GM19452 (cell line): ENCODE measurements around the gene ZNF496.
"Not testable (repeated sequence)": the region's sequence is repeated elsewhere in the genome, so short reads cannot be mapped to it uniquely, and the experiment has no call there.

ENCODE experiments used
- ATAC-seq: cut with Tn5 transposase; IDR thresholded peaks from one replicate; pipeline ENCODE4 v1.9.1; 2021; ENCODE audit not compliant: unreplicated experiment

The ZNF496 gene

DNA sequence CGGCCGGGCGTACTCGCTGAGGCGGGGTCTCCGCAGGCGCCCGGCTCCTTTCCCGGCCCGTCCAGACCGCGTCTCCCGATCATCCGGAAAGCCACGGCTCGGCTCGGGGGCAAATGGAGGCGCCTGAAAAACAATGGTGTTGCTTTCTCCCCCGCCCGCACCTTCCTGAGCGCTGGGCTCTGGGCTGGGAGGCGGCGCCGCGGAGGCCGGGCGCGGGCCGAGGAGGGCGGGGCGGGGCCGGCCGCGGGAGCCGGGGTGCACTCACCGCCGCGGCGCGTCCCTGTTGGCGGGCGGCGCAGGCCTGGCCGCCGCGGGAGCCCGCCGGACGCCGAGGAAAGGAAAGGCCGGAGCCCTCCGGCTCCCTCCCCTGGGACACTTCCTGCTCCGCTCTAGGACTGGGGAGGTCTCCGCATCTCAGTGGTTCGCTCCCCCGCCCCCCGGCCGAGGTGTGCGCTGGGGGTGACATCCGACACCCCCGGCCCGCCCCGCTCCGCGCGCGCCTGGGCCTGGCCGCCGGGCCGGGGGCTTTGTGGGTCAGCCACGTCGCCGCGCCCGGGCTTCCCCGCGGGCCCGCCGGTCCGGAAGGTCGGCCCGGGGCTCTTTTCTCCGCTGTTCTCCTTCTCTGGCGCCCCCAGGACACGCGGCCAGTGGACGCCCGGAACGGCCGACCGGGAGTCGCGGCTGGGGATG lies at the start of gene ZNF496:
Gene ZNF496, minus strand, starts transcription at position 343 of the 690 bp plus-strand sequence. CDS start 2,289 bp downstream, outside the sequence.
- peak; percentile 67 for ATAC-seq

- ATAC-seq: no peak
Measured at GRCh38 chr1:247378334-247379073, 46.8 kb upstream of the ZNF496 start.

DNA sequence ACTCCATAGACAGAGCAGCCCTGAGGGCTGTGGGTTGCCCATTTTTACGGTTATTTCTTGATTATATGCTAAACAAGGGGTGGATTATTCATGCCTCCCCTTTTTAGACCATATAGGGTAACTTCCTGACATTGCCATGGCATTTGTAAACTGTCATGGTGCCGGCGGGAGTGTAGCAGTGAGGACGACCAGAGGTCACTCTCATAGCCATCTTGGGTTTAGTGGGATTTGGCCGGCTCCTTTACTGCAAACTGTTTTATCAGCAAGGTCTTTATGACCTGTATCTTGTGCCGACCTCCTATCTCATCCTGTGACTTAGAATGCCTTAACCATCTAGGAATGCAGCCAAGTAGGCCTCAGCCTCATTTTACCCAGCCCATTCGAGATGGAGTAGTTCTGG lies 46.0 kb upstream of the ZNF496 start:
- not testable (repeated sequence) for ATAC-seq

- no peak for ATAC-seq
Measured at GRCh38 chr1:247376659-247377058, 45.0 kb upstream of the ZNF496 start.

DNA sequence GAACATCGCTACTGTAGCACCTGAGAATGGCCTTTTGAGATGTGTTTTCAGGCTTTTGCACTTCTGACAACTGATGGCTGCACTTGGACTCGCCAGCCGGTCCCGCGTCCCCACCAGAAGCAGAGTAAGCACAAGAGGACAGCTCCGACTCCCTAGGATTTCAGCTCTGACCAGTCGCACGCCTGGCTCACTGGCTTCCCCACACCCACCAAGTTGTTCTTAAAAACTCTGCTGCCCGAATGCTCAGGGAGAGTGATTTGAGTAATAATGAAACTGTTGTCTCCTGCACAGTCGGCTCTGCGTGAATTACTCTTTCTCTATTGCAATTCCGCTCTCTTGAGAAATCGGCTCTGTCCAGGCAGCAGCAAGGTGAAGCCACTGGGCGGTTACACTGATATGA lies 44.1 kb upstream of the ZNF496 start:
- ATAC-seq: no peak

- ATAC-seq: not testable (repeated sequence)
Measured at GRCh38 chr1:247374651-247375334, 43.1 kb upstream of the ZNF496 start.

- peak; percentile 67 for ATAC-seq
Measured at GRCh38 chr1:247373721-247374141, 42.1 kb upstream of the ZNF496 start.

- no peak for ATAC-seq
Measured at GRCh38 chr1:247371801-247372259, 40.2 kb upstream of the ZNF496 start.

DNA sequence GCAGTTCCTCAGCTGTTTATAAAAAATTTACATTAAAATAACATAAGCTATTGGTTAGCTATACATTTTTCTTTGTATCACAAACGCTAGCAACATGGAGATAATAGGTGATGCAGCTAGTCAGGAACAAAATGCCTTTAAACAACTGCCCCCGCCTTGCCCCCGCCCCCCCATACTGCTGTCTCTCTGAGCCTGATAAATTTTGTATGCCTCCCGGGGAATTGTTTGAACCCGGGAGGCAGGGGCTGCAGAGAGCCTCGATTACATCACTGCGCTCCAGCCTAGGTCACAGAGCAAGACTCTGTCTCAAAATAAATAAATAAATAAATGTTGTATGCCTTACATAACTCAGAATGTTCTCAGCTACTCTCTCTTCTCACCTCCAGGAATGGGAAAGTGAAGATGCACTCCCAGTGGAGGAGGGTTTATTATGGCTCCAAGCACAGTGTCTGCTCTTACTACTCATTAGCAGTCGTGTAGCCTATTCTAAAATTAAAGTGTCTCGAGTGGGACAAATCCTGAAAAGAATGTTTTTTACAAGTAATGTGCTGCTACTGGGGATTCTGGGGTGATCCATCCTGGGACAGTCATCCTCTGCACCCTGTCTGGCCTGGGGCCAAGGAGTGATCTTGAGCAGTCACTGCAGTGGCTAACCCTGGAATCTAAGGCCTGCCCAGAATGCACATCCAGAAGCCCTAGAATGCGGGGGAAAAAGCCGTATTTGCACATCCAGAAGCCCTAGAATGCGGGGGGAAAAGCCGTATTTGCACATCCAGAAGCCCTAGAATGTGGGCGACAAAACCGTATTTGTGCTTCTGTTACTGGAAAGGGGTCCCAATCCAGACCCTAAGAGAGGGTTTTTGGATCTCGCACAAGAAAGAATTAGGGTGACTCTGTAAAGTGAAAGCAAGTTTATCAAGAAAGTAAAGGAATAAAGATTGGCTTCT lies 39.4 kb upstream of the ZNF496 start:
- no peak for ATAC-seq

- ATAC-seq: no peak
Measured at GRCh38 chr1:247368490-247369145, 37.0 kb upstream of the ZNF496 start.

DNA sequence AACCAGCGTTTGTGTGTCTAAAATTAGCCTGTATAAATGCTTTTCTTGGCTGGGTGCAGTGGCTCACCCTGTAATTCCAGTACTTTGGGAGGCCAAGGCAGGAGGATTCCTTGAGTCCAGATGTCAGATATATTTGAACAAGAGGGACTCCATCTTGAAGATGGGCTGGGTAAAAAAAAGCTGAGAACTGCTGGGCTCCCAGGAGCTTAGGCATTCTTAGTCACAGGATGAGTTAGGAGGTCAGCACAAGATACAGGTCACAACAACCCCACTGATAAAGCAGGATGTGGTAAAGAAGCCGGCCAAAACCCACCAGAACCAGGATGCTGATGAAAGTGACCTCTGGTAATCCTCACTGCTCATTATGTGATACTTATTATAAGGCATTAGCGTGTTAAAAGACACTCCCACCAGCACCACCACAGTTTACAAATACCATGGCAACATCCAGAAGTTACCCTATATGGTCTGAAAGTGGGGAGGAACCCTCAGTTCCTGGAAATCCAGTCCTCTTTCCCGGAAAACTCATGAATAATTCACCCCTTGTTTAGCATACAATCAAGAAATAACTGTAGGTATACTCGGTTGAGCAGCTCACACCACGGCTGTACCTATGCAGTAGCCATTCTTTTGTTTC lies 36.2 kb upstream of the ZNF496 start:
- ATAC-seq: no peak

- ATAC-seq: no peak
Measured at GRCh38 chr1:247366926-247367645, 35.4 kb upstream of the ZNF496 start.

GRCh38 chr1:247366345-247366744 lies 34.7 kb upstream of the ZNF496 start:
- not testable (repeated sequence) for ATAC-seq

DNA sequence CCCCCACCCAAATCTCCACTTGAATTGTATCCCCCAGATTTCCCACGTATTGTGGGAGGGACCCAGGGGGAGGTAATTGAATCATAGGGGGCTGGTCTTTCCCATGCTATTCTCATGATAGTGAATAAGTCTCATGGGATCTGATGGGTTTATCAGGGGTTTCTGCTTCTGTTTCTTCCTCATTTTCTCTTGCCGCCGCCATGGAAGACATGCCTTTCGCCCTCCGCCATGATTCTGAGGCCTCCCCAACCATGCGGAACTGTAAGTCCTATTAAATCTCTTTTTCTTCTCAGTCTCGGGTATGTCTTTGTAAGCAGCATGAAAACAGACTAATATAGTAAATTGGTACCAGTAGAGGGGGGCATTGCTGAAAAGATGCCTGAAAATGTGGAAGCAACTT lies 33.4 kb upstream of the ZNF496 start:
- no peak for ATAC-seq

DNA sequence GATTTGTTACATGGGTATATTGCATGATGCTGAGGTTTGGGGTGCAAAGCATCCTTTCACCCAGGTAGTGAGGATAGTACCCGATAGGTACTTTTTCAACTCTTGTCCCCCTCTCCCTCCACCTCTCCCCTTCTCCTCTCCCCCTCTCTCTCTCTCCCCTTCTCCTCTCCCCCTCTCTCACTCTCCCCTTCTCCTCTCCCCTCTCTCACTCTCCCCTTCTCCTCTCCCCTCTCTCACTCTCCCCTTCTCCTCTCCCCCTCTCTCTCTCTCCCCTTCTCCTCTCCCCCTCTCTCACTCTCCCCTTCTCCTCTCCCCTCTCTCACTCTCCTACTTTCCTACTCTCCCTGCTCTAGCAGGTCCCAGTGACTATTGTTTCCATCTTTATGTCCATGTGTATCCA lies 31.3 kb upstream of the ZNF496 start:
- ATAC-seq: not testable (repeated sequence)

GRCh38 chr1:247362153-247362552 lies 30.5 kb upstream of the ZNF496 start:
- ATAC-seq: no peak

DNA sequence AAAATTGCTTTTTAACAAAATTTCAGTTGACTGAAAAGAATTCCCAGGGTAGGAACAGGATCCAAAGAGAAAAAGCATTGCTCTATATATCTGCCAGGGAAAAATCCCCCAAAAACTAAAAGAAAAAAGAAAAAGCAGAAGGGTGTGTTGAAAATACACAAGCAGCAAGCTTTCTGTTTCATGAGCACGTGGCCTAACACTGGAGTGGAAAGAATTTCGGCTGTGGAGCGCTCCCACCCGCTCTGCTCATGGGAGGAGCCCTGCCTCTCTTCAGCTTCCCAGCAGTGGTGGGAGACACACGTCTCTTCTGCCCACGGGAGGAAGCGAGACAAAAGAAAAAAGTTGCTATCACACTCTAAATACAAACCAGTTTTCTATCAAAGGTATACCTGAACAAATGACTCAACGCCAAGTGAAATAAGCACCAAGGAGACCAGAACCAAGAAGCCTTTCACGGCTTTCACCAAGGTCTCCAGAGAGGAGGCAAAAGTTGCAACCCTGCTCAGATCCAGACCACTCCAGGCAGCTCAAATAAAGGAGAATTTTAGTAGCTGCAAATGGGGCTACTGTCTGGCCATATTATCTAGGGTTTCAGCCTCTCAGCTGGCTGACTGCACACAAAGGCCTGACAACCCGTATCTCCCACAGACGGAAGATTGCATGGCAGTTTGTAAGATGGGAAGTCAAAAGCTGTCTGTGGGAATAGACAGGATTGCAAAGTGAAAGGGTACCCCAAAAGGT lies 29.5 kb upstream of the ZNF496 start:
- no peak for ATAC-seq
